Kidney (tissue), 14 donors: ENCODE measurements around the gene USP47. TPM values are rescaled to one million over a fixed set of nuclear protein-coding genes. Genes with fewer than 3 reads are reported as not detected.
"Not testable (repeated sequence)": the region's sequence is repeated elsewhere in the genome, so short reads cannot be mapped to it uniquely, and the experiment has no call there.

Experiments used
- DNase-seq, 5 donors: peaks; one replicate each; pipeline ENCODE4 v3.0.0-alpha.2; 2013 to 2020
- FAIRE-seq: peaks from 2 replicates; lab custom pipeline; 2012; peaks lifted over from hg19 to GRCh38; lab: Jason Lieb, UNC
- H3K27ac ChIP-seq, 2 donors: one replicate each; pipeline ENCODE4 v1.7.0; 2013; ENCODE audit warnings: low read depth in 2 of 2, low read length in 2 of 2, inconsistent platforms in 1 of 2
- H3K27me3 ChIP-seq: one replicate; pipeline ENCODE4 v1.7.1; 2013; ENCODE audit warnings: low read length, inconsistent platforms; ENCODE audit not compliant: control insufficient read depth, insufficient read depth
- H3K36me3 ChIP-seq, 3 donors: one replicate each; pipeline versions ENCODE4 v1.7.0 to v1.7.1; 2013; ENCODE audit warnings: low read length in 3 of 3, control low read depth in 1 of 3, inconsistent platforms in 1 of 3; ENCODE audit not compliant: insufficient read depth in 3 of 3, control insufficient read depth in 2 of 3
- H3K4me1 ChIP-seq, 3 donors: one replicate each; pipeline versions ENCODE4 v1.7.0 to v1.7.1; 2013; ENCODE audit warnings: low read length in 3 of 3, inconsistent platforms in 1 of 3, low read depth in 1 of 3; ENCODE audit not compliant: control insufficient read depth in 2 of 3, insufficient read depth in 2 of 3
- H3K4me3 ChIP-seq, 3 donors: one replicate each; pipeline versions ENCODE4 v1.7.0 to v1.8.1; 2013; ENCODE audit warnings: low read length in 3 of 3, control low read depth in 1 of 3, inconsistent platforms in 1 of 3
- H3K9ac ChIP-seq, 3 donors: one replicate each; pipeline versions ENCODE4 v1.7.0 to v1.7.1; 2013; ENCODE audit warnings: low read length in 3 of 3, control low read depth in 1 of 3, inconsistent platforms in 1 of 3
- H3K9me3 ChIP-seq, 3 donors: one replicate each; pipeline versions ENCODE4 v1.7.0 to v1.7.1; 2013; ENCODE audit warnings: low read length in 3 of 3, control low read depth in 1 of 3, inconsistent platforms in 1 of 3; ENCODE audit not compliant: control insufficient read depth in 2 of 3, insufficient read depth in 1 of 3
- intact Hi-C: fragments of 100-400 bp; cut with DNase I; formaldehyde crosslinking; loops from one replicate; pipeline ENCODE4 v1.11.1; 2022
- polyA plus RNA-seq: library from polyadenylated mRNA; stranded (reverse); fragments of 350-450 nt; fragmentation: Illumina TruSeq; extraction: RNeasy Lipid Tissue Mini Kit (QIAGEN cat#74804); gene quantifications from one replicate; pipeline ENCODE4 v1.2.3, GENCODE V29; 2014; ENCODE audit warnings: low read depth, low replicate concordance; ENCODE audit not compliant: insufficient read depth
- total RNA-seq: library from RNA; stranded (reverse); fragmentation: NEBNext Ultra II Directional; extraction: Animal tissue kit (Norgen Biotek cat#: 25700); gene quantifications from one replicate; pipeline ENCODE4 v1.2.1, GENCODE V29; 2021
- TF ChIP-seq, protein P1 (sequence below): IDR thresholded peaks from 3 replicates; pipeline ENCODE4 v1.5.1; 2012; ENCODE audit warnings: mild to moderate bottlenecking, moderate library complexity, borderline replicate concordance; ENCODE audit not compliant: insufficient read depth; ENCODE audit errors: extremely low read depth
- donor health status: control.
- donor health status: control.
- donor health status: control.
- donor health status: control.
- donor health status: control.
- donor health status: DM: yes; HTN: yes; CAD: no.
- donor health status: Normal renal cell carcinoma (clear cell type).

Gene USP47
- total and polyA plus RNA-seq, 2 donors from 2014 or later: 16.3 to 43.3 TPM

DNA sequence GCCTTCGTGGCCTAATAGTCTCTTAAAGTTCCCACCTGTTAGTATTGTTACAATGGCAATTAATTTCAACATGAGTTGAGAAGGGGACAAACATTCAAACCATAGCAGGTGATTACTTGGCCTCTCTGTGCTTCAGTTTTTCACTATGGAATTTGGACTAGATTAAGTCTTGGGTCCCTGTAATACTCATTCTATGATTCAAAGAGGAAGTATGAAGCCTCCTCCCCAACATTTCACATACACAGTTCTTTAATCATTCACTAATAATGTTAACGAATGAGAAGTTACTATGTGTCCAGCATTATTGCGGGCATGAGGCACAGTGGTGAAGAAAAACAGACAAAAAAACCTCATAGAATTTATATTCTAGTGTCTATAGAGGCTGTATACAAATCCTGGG lies 19.9 kb upstream of the USP47 start:
- TF ChIP-seq, protein P1, sequence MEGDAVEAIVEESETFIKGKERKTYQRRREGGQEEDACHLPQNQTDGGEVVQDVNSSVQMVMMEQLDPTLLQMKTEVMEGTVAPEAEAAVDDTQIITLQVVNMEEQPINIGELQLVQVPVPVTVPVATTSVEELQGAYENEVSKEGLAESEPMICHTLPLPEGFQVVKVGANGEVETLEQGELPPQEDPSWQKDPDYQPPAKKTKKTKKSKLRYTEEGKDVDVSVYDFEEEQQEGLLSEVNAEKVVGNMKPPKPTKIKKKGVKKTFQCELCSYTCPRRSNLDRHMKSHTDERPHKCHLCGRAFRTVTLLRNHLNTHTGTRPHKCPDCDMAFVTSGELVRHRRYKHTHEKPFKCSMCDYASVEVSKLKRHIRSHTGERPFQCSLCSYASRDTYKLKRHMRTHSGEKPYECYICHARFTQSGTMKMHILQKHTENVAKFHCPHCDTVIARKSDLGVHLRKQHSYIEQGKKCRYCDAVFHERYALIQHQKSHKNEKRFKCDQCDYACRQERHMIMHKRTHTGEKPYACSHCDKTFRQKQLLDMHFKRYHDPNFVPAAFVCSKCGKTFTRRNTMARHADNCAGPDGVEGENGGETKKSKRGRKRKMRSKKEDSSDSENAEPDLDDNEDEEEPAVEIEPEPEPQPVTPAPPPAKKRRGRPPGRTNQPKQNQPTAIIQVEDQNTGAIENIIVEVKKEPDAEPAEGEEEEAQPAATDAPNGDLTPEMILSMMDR: no peak
- intact Hi-C loops: no loop called here
- H3K4me3 ChIP-seq: no peak overlapping the region
- no peaks in the 10 kb centered on the region for H3K4me1 ChIP-seq
- no peaks in the 10 kb centered on the region for H3K27me3 ChIP-seq
- no peak overlapping the region for H3K27ac ChIP-seq
- no peaks in the 10 kb centered on the region for H3K36me3 ChIP-seq
- FAIRE-seq (no peak), DNase-seq (no peak)
- H3K9me3 ChIP-seq: no peaks in the 10 kb centered on the region
- H3K9ac ChIP-seq: no peak overlapping the region

DNA sequence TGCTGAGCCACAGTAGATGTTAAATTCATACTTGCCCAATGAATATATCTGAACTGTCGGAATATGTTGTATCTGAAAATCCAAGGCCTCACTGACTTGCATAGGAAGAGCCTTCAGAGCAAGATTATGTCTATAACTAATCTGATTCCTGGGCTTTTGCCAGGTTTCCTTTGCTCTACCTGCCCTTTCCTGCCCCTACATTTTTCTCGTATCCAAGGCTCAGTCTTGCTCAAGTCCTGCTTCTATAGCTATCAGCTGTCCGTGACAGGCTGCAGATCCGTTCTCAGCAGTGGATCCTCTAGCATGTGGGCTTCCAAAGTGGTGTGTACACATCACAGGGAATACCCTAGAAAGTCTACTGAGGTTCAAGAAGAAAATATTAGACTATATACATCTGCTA lies 18.8 kb upstream of the USP47 start:
- TF ChIP-seq, protein P1: no peak
- intact Hi-C loops: no loop called here
- FAIRE-seq (no peak), DNase-seq (no peak)
- Histone ChIP-seq H3K36me3 (no peaks in the 10 kb centered on the region), H3K4me3 (no peak overlapping the region), H3K4me1 (no peaks in the 10 kb centered on the region), H3K9me3 (no peaks in the 10 kb centered on the region), H3K27me3 (no peaks in the 10 kb centered on the region), H3K9ac (no peak overlapping the region), H3K27ac (no peak overlapping the region)

DNA sequence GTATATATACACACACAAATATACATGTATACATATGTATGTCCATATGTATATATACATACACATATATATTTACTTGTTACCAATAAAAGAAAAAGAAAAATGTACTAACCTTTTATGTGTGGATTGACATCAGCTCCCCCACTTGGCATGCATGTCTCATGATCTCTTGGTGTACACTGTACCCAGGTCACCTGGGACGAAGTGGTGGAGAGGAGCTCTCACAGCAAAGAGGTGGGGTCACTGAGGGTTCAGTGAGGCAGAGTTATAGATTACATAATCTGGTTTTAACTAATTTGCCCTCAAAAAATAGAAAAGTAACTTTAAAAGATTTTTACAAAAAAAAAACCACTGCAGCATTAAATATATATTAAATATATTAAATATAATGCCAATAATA lies 15.5 kb upstream of the USP47 start:
- Histone ChIP-seq H3K9ac (no peak overlapping the region), H3K9me3 (no peaks in the 10 kb centered on the region), H3K4me1 (no peaks in the 10 kb centered on the region), H3K36me3 (no peaks in the 10 kb centered on the region), H3K27me3 (no peaks in the 10 kb centered on the region), H3K4me3 (no peak overlapping the region), H3K27ac (no peak overlapping the region)
- FAIRE-seq: no peak
- no peak for DNase-seq
- intact Hi-C loops: no loop called here
- TF ChIP-seq, protein P1: no peak

DNA sequence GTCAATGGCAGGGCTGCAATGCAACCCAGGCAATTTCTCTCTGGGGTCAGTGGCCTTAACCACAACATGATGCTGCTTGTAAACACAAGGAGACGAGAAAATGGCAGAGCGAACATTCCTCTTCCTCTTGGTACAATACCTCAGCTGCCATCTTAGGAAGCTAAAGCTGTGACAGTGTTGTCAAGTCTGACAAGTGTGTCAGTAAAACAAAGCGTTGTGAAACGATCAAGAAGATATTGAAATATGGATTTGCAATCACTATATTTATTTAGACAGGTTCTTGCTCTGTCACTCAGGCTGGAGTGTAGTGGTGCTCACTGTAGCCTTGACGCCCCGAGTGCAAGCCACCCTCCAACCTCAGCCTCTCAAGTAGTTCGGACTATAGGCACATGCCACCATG lies 14.5 kb upstream of the USP47 start:
- no peak for DNase-seq
- no peak for FAIRE-seq
- Histone ChIP-seq H3K27me3 (no peaks in the 10 kb centered on the region), H3K4me1 (no peaks in the 10 kb centered on the region), H3K36me3 (no peaks in the 10 kb centered on the region), H3K9me3 (no peaks in the 10 kb centered on the region), H3K27ac (no peak overlapping the region), H3K4me3 (no peak overlapping the region), H3K9ac (no peak overlapping the region)
- intact Hi-C loops: no loop called here
- TF ChIP-seq, protein P1: no peak

DNA sequence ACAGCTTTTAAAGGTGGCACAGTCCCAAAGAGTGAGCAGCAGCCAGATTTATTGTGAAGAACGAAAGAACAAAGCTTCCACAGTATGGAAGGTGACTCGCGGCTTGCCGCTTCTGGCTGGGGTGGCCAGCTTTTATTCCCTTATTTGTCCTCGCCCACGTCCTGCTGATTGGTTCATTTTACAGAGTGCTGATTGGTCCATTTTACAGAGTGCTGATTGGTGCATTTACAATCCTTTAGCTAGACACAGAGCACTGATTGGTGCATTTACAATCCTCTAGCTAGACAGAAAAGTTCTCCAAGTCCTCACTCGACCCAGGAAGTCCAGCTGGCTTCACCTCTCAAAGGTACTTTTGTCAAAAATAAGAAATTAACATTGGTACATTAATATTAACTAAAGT lies 10.4 kb upstream of the USP47 start:
- intact Hi-C loops: not testable (repeated sequence)

More for the DNA sequence above, 10.4 kb upstream of the USP47 start:
- not testable (repeated sequence) for H3K4me1 ChIP-seq, H3K36me3 ChIP-seq, DNase-seq, H3K4me3 ChIP-seq, H3K27ac ChIP-seq, FAIRE-seq, H3K9ac ChIP-seq, H3K9me3 ChIP-seq, H3K27me3 ChIP-seq
